GM21619 (cell line): ENCODE data around the gene RAF1.

Experiments
- ATAC-seq: cut with Tn5 transposase; IDR thresholded peaks from one replicate; pipeline ENCODE4 v1.9.1; 2021; ENCODE audit not compliant: unreplicated experiment

RAF1 gene

GRCh38 chr3:12593473-12593872, 70.4 kb downstream of the RAF1 start:
- ATAC-seq: no peak

GRCh38 chr3:12591997-12592715, 71.8 kb downstream of the RAF1 start:
- no peak for ATAC-seq

- no peak for ATAC-seq
Measured at GRCh38 chr3:12591456-12591855, 72.5 kb downstream of the RAF1 start.

GRCh38 chr3:12590096-12590495, 73.8 kb downstream of the RAF1 start:
- ATAC-seq: no peak

- ATAC-seq: no peak
Measured at GRCh38 chr3:12588039-12589009, 75.6 kb downstream of the RAF1 start.

GRCh38 chr3:12586403-12586802, 77.5 kb downstream of the RAF1 start:
- no peak for ATAC-seq

- ATAC-seq: no peak
Measured at GRCh38 chr3:12585970-12586369, 77.9 kb downstream of the RAF1 start.

- no peak for ATAC-seq
Measured at GRCh38 chr3:12585181-12585580, 78.7 kb downstream of the RAF1 start.

- ATAC-seq: no peak
Measured at GRCh38 chr3:12584083-12584482, 79.8 kb downstream of the RAF1 start.

- no peak for ATAC-seq
Measured at GRCh38 chr3:12583280-12583679, 80.6 kb downstream of the RAF1 start.

GRCh38 chr3:12582730-12583129, 81.2 kb downstream of the RAF1 start:
- no peak for ATAC-seq

GRCh38 chr3:12579905-12580304, 84.0 kb downstream of the RAF1 start:
- ATAC-seq: no peak

GRCh38 chr3:12579456-12579855, 84.5 kb downstream of the RAF1 start:
- no peak for ATAC-seq

- no peak for ATAC-seq
Measured at GRCh38 chr3:12578742-12579141, 85.2 kb downstream of the RAF1 start.

GRCh38 chr3:12577379-12577778, 86.5 kb downstream of the RAF1 start:
- no peak for ATAC-seq

- no peak for ATAC-seq
Measured at GRCh38 chr3:12574661-12575060, 89.3 kb downstream of the RAF1 start.

GRCh38 chr3:12574131-12574530, 89.8 kb downstream of the RAF1 start:
- ATAC-seq: no peak

GRCh38 chr3:12571986-12572385, 91.9 kb downstream of the RAF1 start:
- ATAC-seq: no peak

GRCh38 chr3:12569836-12570235, 94.1 kb downstream of the RAF1 start:
- ATAC-seq: no peak

GRCh38 chr3:12568747-12569146, 95.2 kb downstream of the RAF1 start:
- ATAC-seq: no peak

- no peak for ATAC-seq
Measured at GRCh38 chr3:12566976-12567375, 96.9 kb downstream of the RAF1 start.

- no peak for ATAC-seq
Measured at GRCh38 chr3:12562451-12562850, 101.5 kb downstream of the RAF1 start.
